SK-N-SH (cell line): ENCODE measurements around the gene LPCAT1. TPM values are rescaled to one million over a fixed set of nuclear protein-coding genes. Genes with fewer than 3 reads are reported as not detected.

ENCODE experiments used
- CTCF ChIA-PET: fragments of 300-600, 350-600 bp; formaldehyde crosslinking; extraction: SDS; loops from one replicate; lab custom pipeline; 2021; lab: Yijun Ruan, JAX
- POLR2A ChIA-PET: fragments of 350-600 bp; sonication (Branson Sonifier 250); formaldehyde crosslinking; extraction: SDS; loops from one replicate; lab custom pipeline; 2020; ENCODE audit warnings: antibody characterized with exemption, inconsistent platforms; lab: Yijun Ruan, JAX
- DNase-seq: peaks from one replicate; pipeline ENCODE4 v3.0.0; 2012
- H2AFZ ChIP-seq: fragments of 200-600 bp; sonication (generic); 2 replicates; pipeline ENCODE4 v1.8.1; 2016; ENCODE audit warnings: antibody characterized with exemption, mild to moderate bottlenecking, low read depth
- H3F3A ChIP-seq: fragments of 200-600 bp; sonication (generic); replicated peaks from 2 replicates; pipeline ENCODE3; 2016; ENCODE audit warnings: antibody characterized with exemption, mild to moderate bottlenecking; ENCODE audit not compliant: insufficient read depth
- H3K27ac ChIP-seq, 2 experiments: fragments of 200-500 bp in 1 of 2; fragments of 200-600 bp in 1 of 2; sonication (Bioruptor generic) in 1 of 2; sonication (generic), shearing (Covaris generic) in 1 of 2; 2 replicates each; pipeline versions ENCODE4 v1.5.1 to v1.6.1; 2014 to 2016; ENCODE audit warnings: low read depth in 2 of 2, inconsistent platforms in 1 of 2, low read length in 1 of 2, mild to moderate bottlenecking in 1 of 2, mixed read lengths in 1 of 2
- H3K27me3 ChIP-seq: fragments of 200-600 bp; sonication (generic), shearing (Covaris generic); 2 replicates; pipeline ENCODE4 v1.6.1; 2016; ENCODE audit warnings: mixed run types; ENCODE audit not compliant: insufficient read depth
- H3K36me3 ChIP-seq, 2 experiments: fragments of 200-500 bp in 1 of 2; fragments of 200-600 bp in 1 of 2; sonication (Bioruptor generic) in 1 of 2; sonication (generic) in 1 of 2; replicated peaks in 1 of 2; 2 replicates each; pipeline versions ENCODE3 to v1.5.1; 2014 to 2016; ENCODE audit warnings: low read length in 1 of 2, mild to moderate bottlenecking in 1 of 2; ENCODE audit not compliant: insufficient read depth in 2 of 2, control insufficient read depth in 1 of 2
- H3K4me1 ChIP-seq, 2 experiments: fragments of 200-500 bp in 1 of 2; fragments of 200-600 bp in 1 of 2; sonication (Bioruptor generic) in 1 of 2; sonication (generic), shearing (Covaris generic) in 1 of 2; 2 replicates each; pipeline versions ENCODE4 v1.5.1 to v1.6.1; 2014 to 2016; ENCODE audit warnings: low read depth in 1 of 2, low read length in 1 of 2, mixed run types in 1 of 2; ENCODE audit not compliant: insufficient read depth in 2 of 2, control insufficient read depth in 1 of 2
- H3K4me2 ChIP-seq: fragments of 200-600 bp; sonication (generic), shearing (Covaris generic); 2 replicates; pipeline ENCODE4 v1.6.1; 2017; ENCODE audit warnings: mixed run types
- H3K4me3 ChIP-seq, 2 experiments: fragments of 200-500 bp in 1 of 2; fragments of 200-600 bp in 1 of 2; sonication (Bioruptor generic) in 1 of 2; sonication (generic), shearing (Covaris generic) in 1 of 2; 2 replicates each; pipeline versions ENCODE4 v1.5.1 to v1.8.1; 2014 to 2016; ENCODE audit warnings: low read depth in 2 of 2, inconsistent platforms in 1 of 2, low read length in 1 of 2, mild to moderate bottlenecking in 1 of 2, mixed read lengths in 1 of 2, moderate library complexity in 1 of 2
- H3K79me2 ChIP-seq: fragments of 200-600 bp; sonication (generic); 2 replicates; pipeline ENCODE4 v1.8.1; 2017; ENCODE audit warnings: mild to moderate bottlenecking; ENCODE audit not compliant: insufficient read depth
- H3K9ac ChIP-seq: fragments of 200-600 bp; sonication (generic); 2 replicates; pipeline ENCODE4 v1.6.1; 2017; ENCODE audit warnings: mixed run types
- H3K9me2 ChIP-seq: fragments of 200-600 bp; sonication (generic); 2 replicates; pipeline ENCODE4 v1.6.1; 2017; ENCODE audit warnings: mixed run types
- H3K9me3 ChIP-seq: fragments of 200-600 bp; sonication (generic); 2 replicates; pipeline ENCODE4 v1.6.1; 2017; ENCODE audit warnings: mixed run types, mild to moderate bottlenecking, moderate library complexity
- H4K20me1 ChIP-seq: fragments of 200-600 bp; sonication (generic); 2 replicates; pipeline ENCODE4 v1.6.1; 2017; ENCODE audit warnings: mild to moderate bottlenecking, mixed run types; ENCODE audit not compliant: insufficient read depth
- GABPA ChIP-seq: IDR thresholded peaks from 2 replicates; pipeline ENCODE4 v1.4.0; 2012; ENCODE audit warnings: low read depth, mild to moderate bottlenecking
- WGBS: methylation state at CpG from one replicate; pipeline ENCODE4 v1.1.6; 2017; ENCODE audit warnings: low lambda C conversion rate; 5-methylcytosine and 5-hydroxymethylcytosine counted together
- polyA plus RNA-seq, 3 experiments: library from polyadenylated mRNA; depleted of rRNA; stranded (reverse); fragments of >200 nt; gene quantifications; 2 replicates each; pipeline ENCODE4 v1.2.3, GENCODE V29; 2012
- small RNA-seq, 7 experiments: library from RNA; depleted of rRNA; stranded (forward); fragments of <200 nt; gene quantifications; one replicate each; pipeline ENCODE3, GENCODE V24; 2012

Gene LPCAT1
- polyA plus RNA-seq, 1 of the 3 experiments (the other 2 are of a cell fraction): 42.3 TPM

- no peaks in the 10 kb centered on the region for H3K4me1 ChIP-seq
- 50% methylated on average over 12 of the region's 16 CpGs for WGBS
- H3K9me3 ChIP-seq: no peaks in the 10 kb centered on the region
- no peaks in the 10 kb centered on the region for H3K27me3 ChIP-seq
- POLR2A ChIA-PET: no interaction called here
- no peak overlapping the region for H3K4me3 ChIP-seq
- no peaks in the 10 kb centered on the region for H4K20me1 ChIP-seq
- no peak for DNase-seq
- H3K4me2 ChIP-seq: no peak overlapping the region
- TF ChIP-seq GABPA: no peak
- TF ChIP-seq, all 33 proteins: peak for 0
- H2AFZ ChIP-seq: no peak overlapping the region
- H3K27ac ChIP-seq: no peak overlapping the region
- H3K9ac ChIP-seq: no peak overlapping the region
- H3K36me3 ChIP-seq: no peaks in the 10 kb centered on the region
- CTCF ChIA-PET: interaction anchor here (0.8 kb wide), 1 partner anchor 38 kb away, joined by 3 read pairs; no protein-coding TSS in a partner anchor
- H3K79me2 ChIP-seq: no peaks in the 10 kb centered on the region
- no peaks in the 10 kb centered on the region for H3K9me2 ChIP-seq
- H3F3A ChIP-seq: no peaks in the 10 kb centered on the region
These were observed 111.6 kb downstream of the LPCAT1 start for GRCh38 chr5:1412163-1412562.

Small RNA genes within 50 kb of the gene (small RNA-seq; reads per million reads assigned to genes)
- gene MIR6075: 0 reads per million in 7 experiments

Other genes with a start within 250 kb of the LPCAT1 start
- 1.8 and 2.4 TPM in 2 replicates for gene TERT, start 228.9 kb downstream of the LPCAT1 start, polyA plus RNA-seq (2012; rRNA removed)
- gene CLPTM1L, start 178.9 kb downstream of the LPCAT1 start, polyA plus RNA-seq (2012; rRNA removed): 202 TPM in 2 replicates
- not detected in 2 replicates for gene SLC6A3, start 78.5 kb downstream of the LPCAT1 start, polyA plus RNA-seq (2012; rRNA removed)